GM19035 (cell line): Measurements from ENCODE around the gene ACTR3C.
"Not testable (repeated sequence)": the region's sequence is repeated elsewhere in the genome, so short reads cannot be mapped to it uniquely, and the experiment has no call there.

Experiments used
- ATAC-seq: cut with Tn5 transposase; IDR thresholded peaks from one replicate; pipeline ENCODE4 v1.9.1; 2021; ENCODE audit not compliant: unreplicated experiment

Gene ACTR3C

GRCh38 chr7:150314639-150315239, 8.6 kb downstream of the ACTR3C start:
- no peak for ATAC-seq

GRCh38 chr7:150313870-150314269, 9.5 kb downstream of the ACTR3C start:
- no peak for ATAC-seq

- no peak for ATAC-seq
These were observed 10.0 kb downstream of the ACTR3C start for GRCh38 chr7:150313367-150313809.

DNA sequence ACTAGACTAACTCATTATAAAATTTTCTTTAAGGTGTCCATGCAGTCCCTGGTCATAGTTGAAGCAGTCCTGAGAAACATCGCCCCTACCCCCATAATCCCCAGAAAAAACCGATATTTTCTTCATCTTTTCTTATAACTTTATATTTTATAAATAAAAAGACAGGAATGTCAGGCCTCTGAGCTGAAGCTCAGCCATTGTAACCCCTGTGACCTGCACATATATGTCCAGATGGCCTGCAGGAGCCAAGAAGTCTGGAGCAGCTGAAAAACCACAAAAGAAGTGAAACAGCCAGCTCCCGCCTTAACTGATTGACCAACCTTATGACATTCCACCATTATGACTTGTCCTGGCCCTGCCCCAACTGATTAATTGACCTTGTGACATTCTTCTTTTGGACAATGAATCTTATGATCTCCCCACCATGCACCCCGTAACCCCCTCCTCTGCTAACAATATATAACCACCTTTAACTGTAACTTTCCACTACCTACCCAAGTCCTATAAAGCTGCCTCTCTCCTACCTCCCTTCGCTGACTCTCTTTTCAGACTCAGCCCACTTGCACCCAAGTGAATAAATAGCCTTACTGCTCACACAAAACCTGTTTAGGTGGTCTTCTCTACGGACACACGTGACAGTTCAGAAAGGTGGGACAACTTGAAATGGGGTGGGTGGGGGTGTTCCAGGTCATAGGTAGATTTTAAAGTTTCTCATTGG, 10.5 kb downstream of the ACTR3C start:
- ATAC-seq = not testable (repeated sequence)

DNA sequence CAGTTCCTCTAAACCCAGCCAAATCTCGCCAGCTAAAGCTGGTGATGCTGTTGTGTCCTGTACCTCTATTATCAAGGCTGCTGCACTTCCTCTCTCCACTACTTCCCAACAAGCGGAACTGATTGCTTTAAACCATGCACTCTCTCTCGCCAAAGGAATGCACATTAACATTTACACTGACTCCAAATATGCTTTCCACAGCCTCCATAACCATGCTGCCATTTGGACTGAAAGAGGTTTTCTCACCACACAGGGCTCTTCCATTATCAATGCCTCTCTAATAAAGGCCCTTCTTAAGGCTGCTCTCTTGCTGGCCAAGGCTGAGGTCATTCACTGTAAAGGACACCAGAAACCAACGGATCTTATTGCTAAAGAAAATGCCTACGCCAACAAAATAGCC, 11.6 kb downstream of the ACTR3C start:
- ATAC-seq = no peak

DNA sequence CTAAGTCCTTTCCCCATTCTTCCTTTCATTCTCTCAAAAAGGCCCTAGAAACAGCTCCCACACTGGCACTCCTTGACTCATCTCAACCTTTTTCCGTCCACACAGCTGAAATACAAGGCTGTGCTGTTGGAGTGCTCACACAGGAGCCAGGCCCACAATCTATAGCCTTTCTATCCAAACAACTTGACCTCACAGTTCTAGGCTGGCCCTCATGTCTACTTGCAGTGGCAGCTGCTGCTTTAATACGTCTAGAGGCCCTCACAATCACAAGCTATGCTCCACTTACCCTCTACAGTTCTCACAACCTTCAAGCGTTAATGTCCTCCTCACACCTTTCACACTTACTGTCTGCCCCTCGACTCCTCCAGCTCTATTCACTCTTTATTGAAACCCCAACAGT, 12.2 kb downstream of the ACTR3C start:
- no peak for ATAC-seq

DNA sequence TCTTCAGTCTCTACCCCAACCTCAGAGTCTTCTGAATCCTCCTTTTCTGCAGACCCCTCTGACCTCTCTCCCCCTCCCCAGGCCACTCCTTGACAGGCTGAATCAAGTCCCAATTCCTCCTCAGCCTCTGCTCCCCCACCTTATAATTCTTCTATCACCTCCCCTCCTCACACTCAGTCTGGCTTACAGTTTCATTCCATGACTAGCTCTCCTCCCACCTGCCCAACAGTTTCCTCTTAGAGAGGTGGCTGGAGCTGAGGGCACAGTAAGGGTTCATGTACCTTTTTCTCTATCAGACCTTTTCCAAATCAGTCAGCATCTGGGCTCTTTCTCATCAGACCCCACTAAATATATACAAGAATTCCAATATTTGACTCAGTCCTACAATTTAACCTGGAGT, 14.8 kb downstream of the ACTR3C start:
- ATAC-seq = no peak

- ATAC-seq = no peak
These were observed 15.4 kb downstream of the ACTR3C start for GRCh38 chr7:150307904-150308303.

- ATAC-seq = no peak
These were observed 16.2 kb downstream of the ACTR3C start for GRCh38 chr7:150307129-150307528.

GRCh38 chr7:150306377-150306776, 17.0 kb downstream of the ACTR3C start:
- not testable (repeated sequence) for ATAC-seq

GRCh38 chr7:150305903-150306284, 17.5 kb downstream of the ACTR3C start:
- not testable (repeated sequence) for ATAC-seq

DNA sequence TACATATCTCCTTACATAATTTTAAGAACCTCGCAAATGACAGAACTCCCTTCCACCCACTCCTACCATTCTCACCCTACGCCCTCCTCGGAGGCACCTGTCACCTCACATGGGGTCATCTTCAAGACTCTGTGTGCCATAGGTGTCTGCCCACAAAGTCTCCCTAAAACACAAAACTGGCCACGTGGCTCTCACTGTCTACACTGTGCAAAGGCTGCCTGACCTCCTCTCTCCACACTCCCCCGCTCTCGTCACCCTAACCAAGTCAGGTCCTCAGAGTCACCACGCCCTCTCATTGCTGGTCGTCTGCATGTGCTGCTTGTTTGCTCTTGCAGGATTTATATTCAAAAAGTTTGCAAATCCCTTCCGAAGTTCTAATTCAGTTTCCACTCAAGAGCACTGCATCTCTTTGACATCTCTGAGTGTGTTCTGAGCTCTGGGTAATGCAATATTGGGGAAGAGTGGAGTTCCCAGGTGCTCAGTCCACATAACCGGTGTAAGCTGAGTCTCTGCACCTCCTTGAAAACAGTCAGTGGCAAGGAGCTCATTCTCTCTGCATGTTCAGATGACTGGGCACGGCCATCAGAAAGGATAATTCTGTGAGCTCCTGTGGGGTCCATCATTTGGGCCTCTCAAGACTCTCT, 18.0 kb downstream of the ACTR3C start:
- ATAC-seq = not testable (repeated sequence)

- ATAC-seq = not testable (repeated sequence)
These were observed 18.7 kb downstream of the ACTR3C start for GRCh38 chr7:150304499-150305258.

GRCh38 chr7:150302908-150303310, 20.4 kb downstream of the ACTR3C start:
- not testable (repeated sequence) for ATAC-seq

- not testable (repeated sequence) for ATAC-seq
These were observed 25.4 kb downstream of the ACTR3C start for GRCh38 chr7:150297978-150298377.

DNA sequence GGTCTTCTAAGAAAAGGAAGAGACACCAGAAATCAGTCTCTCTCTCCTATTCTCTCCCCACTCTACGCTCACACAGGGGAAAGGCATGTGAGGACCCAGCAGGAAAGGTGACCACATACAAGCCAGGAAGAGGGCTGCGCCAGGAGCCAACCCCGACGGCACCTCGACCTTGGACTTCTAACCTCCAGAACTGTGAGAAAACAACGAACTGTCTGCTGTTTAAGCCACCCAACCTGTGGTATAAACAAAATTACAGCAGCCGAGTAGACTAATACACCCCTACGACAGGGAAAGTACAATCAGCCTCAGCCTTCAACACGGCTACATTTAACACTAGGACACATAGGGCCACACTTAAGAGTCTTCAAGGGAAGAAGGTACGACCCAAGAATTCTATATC, 26.5 kb downstream of the ACTR3C start:
- not testable (repeated sequence) for ATAC-seq

GRCh38 chr7:150295614-150296013, 27.7 kb downstream of the ACTR3C start:
- ATAC-seq = not testable (repeated sequence)

DNA sequence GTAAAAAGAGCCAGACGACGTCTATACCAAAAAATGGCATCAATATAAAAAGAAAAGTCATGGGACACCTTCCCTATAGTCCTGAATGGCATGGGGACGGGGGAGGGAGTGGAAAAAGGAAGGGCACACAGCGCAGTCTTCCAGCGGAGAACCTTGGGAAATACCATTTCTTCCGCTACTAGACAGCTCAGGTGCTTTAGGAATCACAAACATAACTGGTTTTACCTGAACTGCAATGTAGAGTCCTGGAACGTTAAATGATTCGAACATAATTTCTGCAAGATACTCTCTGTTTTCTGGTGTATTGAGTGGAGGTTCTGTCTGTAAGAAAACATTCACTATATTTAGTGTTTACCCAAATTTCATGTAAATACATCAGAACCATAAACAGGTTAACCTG, 28.3 kb downstream of the ACTR3C start:
- not testable (repeated sequence) for ATAC-seq

DNA sequence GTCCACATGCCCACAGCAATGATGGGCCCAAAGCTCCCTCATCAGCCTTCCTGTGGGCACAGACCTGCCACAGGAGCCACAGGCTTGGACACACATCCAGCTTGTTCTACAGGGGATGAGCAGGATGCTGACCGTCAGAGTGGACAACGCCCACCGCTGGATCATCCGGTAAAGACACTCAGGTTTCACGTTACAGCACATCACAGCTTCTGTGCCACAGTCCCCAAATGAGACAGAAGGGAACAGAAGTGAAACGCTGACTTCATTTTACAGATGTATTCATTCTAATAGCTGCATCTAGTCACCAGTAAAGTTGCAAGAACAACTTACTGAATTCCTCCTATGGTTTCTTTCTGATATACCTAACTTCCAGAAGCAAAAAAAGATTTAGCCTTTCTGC, 33.0 kb downstream of the ACTR3C start:
- not testable (repeated sequence) for ATAC-seq

DNA sequence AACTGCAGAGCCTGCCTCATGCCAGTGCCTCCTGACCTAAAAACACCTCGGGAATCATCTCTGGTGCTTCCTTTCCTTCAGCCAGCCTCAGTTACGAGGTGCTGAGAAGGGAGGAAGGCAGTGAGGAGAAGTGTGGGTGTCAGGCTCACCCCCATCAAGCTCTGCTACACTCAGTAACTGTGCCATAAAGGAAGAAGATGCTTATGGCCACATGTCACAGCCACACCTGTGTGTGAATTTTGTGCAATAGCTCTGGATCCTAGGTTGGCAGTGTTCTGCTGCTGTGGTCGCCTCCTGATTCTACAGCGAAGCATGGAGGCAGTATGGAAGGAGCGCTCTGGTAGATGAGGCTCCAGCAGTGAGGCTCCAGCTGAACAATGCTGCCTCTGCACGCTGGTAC, 34.5 kb downstream of the ACTR3C start:
- ATAC-seq = not testable (repeated sequence)

DNA sequence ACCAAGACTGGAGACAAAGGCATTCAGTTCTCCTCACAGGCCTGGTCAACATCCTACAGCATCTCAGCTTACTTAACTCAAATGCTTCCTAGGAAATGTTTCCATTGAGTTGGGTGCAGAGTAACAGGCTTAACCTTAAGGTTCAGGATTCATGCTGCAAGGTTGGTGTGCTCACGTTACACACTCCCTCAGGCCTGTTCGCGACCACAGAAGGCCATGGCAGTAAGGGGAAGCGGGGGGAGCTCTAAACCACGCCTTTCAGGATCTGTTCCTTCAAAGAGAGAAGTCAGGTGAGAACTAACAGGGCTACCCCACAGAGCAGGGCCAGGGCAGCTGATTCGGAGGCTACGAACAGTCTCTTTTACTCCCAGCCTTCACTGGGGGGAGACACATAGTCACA, 35.5 kb downstream of the ACTR3C start:
- not testable (repeated sequence) for ATAC-seq
